SK-N-SH treated with all-trans-retinoic acid at 6 μM for 48 hours (cell line): ENCODE results near the gene DNAJC1.
"Not testable (repeated sequence)": the region's sequence is repeated elsewhere in the genome, so short reads cannot be mapped to it uniquely, and the experiment has no call there.

ENCODE experiments used
- ATAC-seq: fragments of 200-7000 bp; cut with Tn5 transposase; 3 replicates; pipeline ENCODE4 v1.9.1; 2020; ENCODE audit warnings: mild to moderate bottlenecking, moderate library complexity
- ARNTL ChIP-seq: fragments of 450-650 bp; formaldehyde crosslinking; IDR thresholded peaks from 2 replicates; pipeline ENCODE4 v1.5.0; 2020; ENCODE audit warnings: low read depth, mild to moderate bottlenecking, moderate library complexity, borderline replicate concordance
- BACH2 ChIP-seq: fragments of 250-450 bp; sonication (Bioruptor Pico); IDR thresholded peaks from 2 replicates; pipeline ENCODE4 v1.9.0; 2021; ENCODE audit warnings: mild to moderate bottlenecking, borderline replicate concordance
- CSDC2 ChIP-seq: fragments of 250-450 bp; sonication (Bioruptor Pico); IDR thresholded peaks from 2 replicates; pipeline ENCODE4 v1.5.0; 2020; ENCODE audit warnings: mild to moderate bottlenecking, moderate library complexity
- CSRNP3 ChIP-seq: fragments of 250-450 bp; sonication (Bioruptor Pico); IDR thresholded peaks from 2 replicates; pipeline ENCODE4 v1.5.1; 2021; ENCODE audit warnings: mild to moderate bottlenecking, moderate library complexity
- ESRRG ChIP-seq: fragments of 250-450 bp; sonication (Bioruptor Pico); IDR thresholded peaks from 2 replicates; pipeline ENCODE4 v1.6.1; 2021; ENCODE audit warnings: mild to moderate bottlenecking
- GLIS3 ChIP-seq: fragments of 250-450 bp; sonication (Bioruptor Pico); IDR thresholded peaks from 2 replicates; pipeline ENCODE4 v1.5.0; 2020; ENCODE audit warnings: mild to moderate bottlenecking, moderate library complexity
- ISL1 ChIP-seq: fragments of 250-450 bp; sonication (Bioruptor Pico); IDR thresholded peaks from 2 replicates; pipeline ENCODE4 v2.1.2; 2022; ENCODE audit warnings: mild to moderate bottlenecking, moderate library complexity
- OSR1 ChIP-seq: fragments of 250-450 bp; sonication (Bioruptor Pico); IDR thresholded peaks from 2 replicates; pipeline ENCODE4 v1.8.0; 2022; ENCODE audit warnings: moderate library complexity, mild to moderate bottlenecking, inconsistent platforms
- PATZ1 ChIP-seq: fragments of 250-450 bp; sonication (Bioruptor Pico); IDR thresholded peaks from 2 replicates; pipeline ENCODE4 v1.8.0; 2020; ENCODE audit warnings: mild to moderate bottlenecking, moderate library complexity, borderline replicate concordance
- PPARA ChIP-seq: fragments of 250-450 bp; sonication (Bioruptor Pico); IDR thresholded peaks from 2 replicates; pipeline ENCODE4 v1.5.0; 2020; ENCODE audit warnings: mild to moderate bottlenecking, borderline replicate concordance
- RARB ChIP-seq: fragments of 250-450 bp; sonication (Bioruptor Pico); IDR thresholded peaks from 2 replicates; pipeline ENCODE4 v1.8.0; 2021; ENCODE audit warnings: mild to moderate bottlenecking, moderate library complexity
- SNAI2 ChIP-seq: fragments of 250-450 bp; sonication (Bioruptor Pico); IDR thresholded peaks from 2 replicates; pipeline ENCODE4 v1.5.0; 2020; ENCODE audit warnings: mild to moderate bottlenecking, moderate library complexity
- TCF4 ChIP-seq: fragments of 250-450 bp; sonication (Bioruptor Pico); IDR thresholded peaks from 2 replicates; pipeline ENCODE4 v1.8.0; 2021; ENCODE audit warnings: mild to moderate bottlenecking, moderate library complexity, borderline replicate concordance
- TOX ChIP-seq: fragments of 250-450 bp; sonication (Bioruptor Pico); IDR thresholded peaks from 2 replicates; pipeline ENCODE4 v1.8.0; 2021; ENCODE audit warnings: mild to moderate bottlenecking, moderate library complexity, borderline replicate concordance
- TSHZ2 ChIP-seq: fragments of 250-450 bp; sonication (Bioruptor Pico); IDR thresholded peaks from 2 replicates; pipeline ENCODE4 v1.5.0; 2020; ENCODE audit warnings: mild to moderate bottlenecking, moderate library complexity
- ZC3H10 ChIP-seq: fragments of 250-450 bp; sonication (Bioruptor Pico); IDR thresholded peaks from 2 replicates; pipeline ENCODE4 v1.5.1; 2021; ENCODE audit warnings: mild to moderate bottlenecking, moderate library complexity
- ZFP3 ChIP-seq: fragments of 250-450 bp; sonication (Bioruptor Pico); IDR thresholded peaks from 2 replicates; pipeline ENCODE4 v1.5.0; 2020; ENCODE audit warnings: mild to moderate bottlenecking, moderate library complexity
- ZFP30 ChIP-seq: fragments of 450-650 bp; formaldehyde crosslinking; IDR thresholded peaks from 2 replicates; pipeline ENCODE4 v1.5.0; 2022; ENCODE audit warnings: mild to moderate bottlenecking, moderate library complexity
- ZNF565 ChIP-seq: fragments of 450-650 bp; formaldehyde crosslinking; conservative IDR thresholded peaks from 2 replicates; pipeline ENCODE4 v1.5.0; 2020; ENCODE audit warnings: low read depth, mild to moderate bottlenecking, moderate library complexity
- ZNF70 ChIP-seq: fragments of 450-650 bp; formaldehyde crosslinking; IDR thresholded peaks from 2 replicates; pipeline ENCODE4 v1.5.0; 2020; ENCODE audit warnings: mild to moderate bottlenecking, moderate library complexity
- ZNF8 ChIP-seq: fragments of 450-650 bp; formaldehyde crosslinking; IDR thresholded peaks from 2 replicates; pipeline ENCODE4 v1.5.0; 2020; ENCODE audit warnings: mild to moderate bottlenecking, moderate library complexity
- TF ChIP-seq, protein P1 (sequence below): fragments of 250-450 bp; sonication (Bioruptor Pico); IDR thresholded peaks from 2 replicates; pipeline ENCODE4 v1.8.0; 2021; ENCODE audit warnings: low read depth, mild to moderate bottlenecking, moderate library complexity, borderline replicate concordance
- TF ChIP-seq, protein P2 (sequence below): fragments of 250-450 bp; sonication (Bioruptor Pico); IDR thresholded peaks from 2 replicates; pipeline ENCODE4 v1.5.1; 2020; ENCODE audit warnings: low read depth, mild to moderate bottlenecking, moderate library complexity

DNAJC1 gene

DNA sequence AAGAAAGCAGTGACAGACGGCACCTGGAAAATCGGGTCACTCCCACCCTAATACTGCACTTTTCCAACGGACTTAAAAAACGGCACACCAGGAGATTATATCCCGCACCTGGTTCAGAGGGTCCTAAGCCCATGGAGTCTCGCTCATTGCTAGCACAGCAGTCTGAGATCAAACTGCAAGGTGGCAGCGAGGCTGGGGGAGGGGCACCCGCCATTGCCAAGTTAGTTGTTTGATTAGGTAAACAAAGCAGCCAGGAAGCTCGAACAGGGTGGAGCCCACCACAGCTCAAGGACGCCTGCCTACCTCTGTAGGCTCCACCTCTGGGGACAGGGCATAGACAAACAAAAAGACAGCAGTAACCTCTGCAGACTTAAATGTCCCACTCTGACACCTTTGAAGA lies 169.0 kb downstream of the DNAJC1 start:
- ATAC-seq = not testable (repeated sequence)

DNA sequence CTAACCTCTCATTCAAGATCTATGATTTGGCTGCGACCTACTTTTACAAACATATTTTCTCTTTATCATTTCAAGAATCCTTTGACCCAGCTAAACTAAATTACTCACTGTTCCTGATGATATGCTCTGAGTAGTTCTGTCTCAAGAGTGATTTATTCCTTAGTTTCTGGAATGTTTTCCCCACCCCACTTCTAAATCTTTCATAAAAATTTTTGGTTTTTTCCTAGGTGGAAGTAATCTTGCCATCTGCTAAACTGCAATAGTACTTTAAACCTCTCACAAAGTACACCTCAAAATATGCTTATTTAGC lies 170.8 kb downstream of the DNAJC1 start:
- no peak for ATAC-seq
- TF ChIP-seq PATZ1 (no peak), TCF4 (no peak), ESRRG (no peak), ZNF70 (no peak), PPARA (CRISPR knock-in tag) (no peak), ZC3H10 (CRISPR knock-in tag) (no peak), TOX (no peak), TSHZ2 (CRISPR knock-in tag) (no peak), CSDC2 (CRISPR knock-in tag) (no peak), BACH2 (no peak), ZNF8 (CRISPR knock-in tag) (no peak), CSRNP3 (CRISPR knock-in tag) (no peak), ZNF565 (no peak), ZFP3 (CRISPR knock-in tag) (no peak), GLIS3 (CRISPR knock-in tag) (no peak), ARNTL (CRISPR knock-in tag) (no peak), OSR1 (CRISPR knock-in tag) (no peak)
- TF ChIP-seq, protein P1, sequence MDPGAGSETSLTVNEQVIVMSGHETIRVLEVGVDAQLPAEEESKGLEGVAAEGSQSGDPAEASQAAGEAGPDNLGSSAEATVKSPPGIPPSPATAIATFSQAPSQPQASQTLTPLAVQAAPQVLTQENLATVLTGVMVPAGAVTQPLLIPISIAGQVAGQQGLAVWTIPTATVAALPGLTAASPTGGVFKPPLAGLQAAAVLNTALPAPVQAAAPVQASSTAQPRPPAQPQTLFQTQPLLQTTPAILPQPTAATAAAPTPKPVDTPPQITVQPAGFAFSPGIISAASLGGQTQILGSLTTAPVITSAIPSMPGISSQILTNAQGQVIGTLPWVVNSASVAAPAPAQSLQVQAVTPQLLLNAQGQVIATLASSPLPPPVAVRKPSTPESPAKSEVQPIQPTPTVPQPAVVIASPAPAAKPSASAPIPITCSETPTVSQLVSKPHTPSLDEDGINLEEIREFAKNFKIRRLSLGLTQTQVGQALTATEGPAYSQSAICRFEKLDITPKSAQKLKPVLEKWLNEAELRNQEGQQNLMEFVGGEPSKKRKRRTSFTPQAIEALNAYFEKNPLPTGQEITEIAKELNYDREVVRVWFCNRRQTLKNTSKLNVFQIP (CRISPR knock-in tag) = no peak
- TF ChIP-seq, protein P2, sequence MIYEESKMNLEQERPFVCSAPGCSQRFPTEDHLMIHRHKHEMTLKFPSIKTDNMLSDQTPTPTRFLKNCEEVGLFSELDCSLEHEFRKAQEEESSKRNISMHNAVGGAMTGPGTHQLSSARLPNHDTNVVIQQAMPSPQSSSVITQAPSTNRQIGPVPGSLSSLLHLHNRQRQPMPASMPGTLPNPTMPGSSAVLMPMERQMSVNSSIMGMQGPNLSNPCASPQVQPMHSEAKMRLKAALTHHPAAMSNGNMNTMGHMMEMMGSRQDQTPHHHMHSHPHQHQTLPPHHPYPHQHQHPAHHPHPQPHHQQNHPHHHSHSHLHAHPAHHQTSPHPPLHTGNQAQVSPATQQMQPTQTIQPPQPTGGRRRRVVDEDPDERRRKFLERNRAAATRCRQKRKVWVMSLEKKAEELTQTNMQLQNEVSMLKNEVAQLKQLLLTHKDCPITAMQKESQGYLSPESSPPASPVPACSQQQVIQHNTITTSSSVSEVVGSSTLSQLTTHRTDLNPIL = no peak

GRCh38 chr10:21831986-21832820 lies 171.3 kb downstream of the DNAJC1 start:
- ATAC-seq = no peak
- TF ChIP-seq ISL1 (CRISPR knock-in tag) = peak; percentile 24; the same call in 1 of the 2 replicates
- no peak for TF ChIP-seq TOX
- TF ChIP-seq, all 23 proteins: peak for 1

DNA sequence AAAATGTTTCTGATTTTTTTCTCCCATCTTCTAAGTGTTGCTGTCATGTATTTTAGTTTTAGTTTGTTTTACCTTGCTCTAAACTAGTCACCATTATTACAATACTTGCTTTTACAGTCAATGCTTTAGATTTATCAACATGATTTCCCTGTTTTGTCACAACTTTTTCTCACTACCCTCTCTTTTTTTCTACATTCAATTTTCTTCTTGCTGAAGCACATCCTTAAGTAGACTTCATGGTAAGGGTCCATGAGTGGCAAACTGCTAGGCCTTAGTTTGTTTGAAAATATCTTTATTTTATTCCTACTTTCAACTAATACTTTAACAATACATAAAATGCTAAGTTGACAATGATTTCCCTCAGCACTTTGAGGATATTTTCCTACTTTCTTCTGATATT lies 173.5 kb downstream of the DNAJC1 start:
- no peak for ATAC-seq
- no peak for TF ChIP-seq ESRRG
- TF ChIP-seq ISL1 (CRISPR knock-in tag) = no peak
- no peak for TF ChIP-seq GLIS3 (CRISPR knock-in tag)
- no peak for TF ChIP-seq ZFP3 (CRISPR knock-in tag)
- TF ChIP-seq ZNF565 = no peak
- TF ChIP-seq ZFP30 = no peak
- no peak for TF ChIP-seq ZC3H10 (CRISPR knock-in tag)
- TF ChIP-seq SNAI2 = no peak
- TF ChIP-seq PPARA (CRISPR knock-in tag) = no peak
- TF ChIP-seq TSHZ2 (CRISPR knock-in tag) = no peak
- no peak for TF ChIP-seq ZNF8 (CRISPR knock-in tag)
- TF ChIP-seq RARB (CRISPR knock-in tag) = no peak
- TF ChIP-seq, protein P1 (CRISPR knock-in tag) = no peak
- no peak for TF ChIP-seq TOX
